KMS-11 (cell line): ENCODE results near the gene POLE3.

Source experiments
- H2AFZ ChIP-seq: fragments of 200-600 bp; sonication (generic); 2 replicates; pipeline ENCODE4 v1.6.1; 2016; ENCODE audit warnings: antibody characterized with exemption, mixed run types, low read depth
- H3K27ac ChIP-seq: fragments of 200-600 bp; sonication (generic); 2 replicates; pipeline ENCODE4 v1.6.1; 2016; ENCODE audit warnings: mild to moderate bottlenecking, mixed run types
- H3K27me3 ChIP-seq: fragments of 200-600 bp; sonication (generic); 2 replicates; pipeline ENCODE4 v1.6.1; 2017; ENCODE audit warnings: mild to moderate bottlenecking, low read depth, mixed run types, moderate library complexity; ENCODE audit not compliant: insufficient read depth
- H3K36me3 ChIP-seq: fragments of 200-600 bp; sonication (generic); 2 replicates; pipeline ENCODE4 v1.6.1; 2017; ENCODE audit warnings: mild to moderate bottlenecking, mixed run types; ENCODE audit not compliant: insufficient read depth
- H3K4me1 ChIP-seq: fragments of 200-600 bp; sonication (generic); 2 replicates; pipeline ENCODE4 v1.6.1; 2016; ENCODE audit warnings: mild to moderate bottlenecking, low read depth, mixed run types; ENCODE audit not compliant: poor library complexity, severe bottlenecking
- H3K4me2 ChIP-seq: fragments of 200-600 bp; sonication (generic); 2 replicates; pipeline ENCODE4 v1.7.0; 2016; ENCODE audit warnings: mild to moderate bottlenecking, mixed run types
- H3K4me3 ChIP-seq: fragments of 200-600 bp; sonication (generic); IDR thresholded peaks from 2 replicates; pipeline ENCODE4 v1.6.1; 2017; ENCODE audit warnings: low read depth, low read length, mixed read lengths; ENCODE audit not compliant: insufficient read depth
- H3K79me2 ChIP-seq: fragments of 200-600 bp; sonication (generic); 2 replicates; pipeline ENCODE4 v1.6.1; 2016; ENCODE audit warnings: low read depth, mixed run types; ENCODE audit not compliant: insufficient read depth
- H3K9ac ChIP-seq: fragments of 200-600 bp; sonication (generic); 2 replicates; pipeline ENCODE4 v1.6.1; 2016; ENCODE audit warnings: mild to moderate bottlenecking, mixed run types
- H4K20me1 ChIP-seq: fragments of 200-600 bp; sonication (generic); 2 replicates; pipeline ENCODE4 v1.6.1; 2016; ENCODE audit warnings: mild to moderate bottlenecking, mixed run types; ENCODE audit not compliant: insufficient read depth
- CTCF ChIP-seq: fragments of 200-600 bp; sonication (generic); conservative IDR thresholded peaks from 2 replicates; pipeline ENCODE4 v1.6.1; 2017; ENCODE audit warnings: low read depth, mild to moderate bottlenecking, antibody characterized with exemption, low read length, moderate library complexity, mixed read lengths

POLE3 gene

DNA sequence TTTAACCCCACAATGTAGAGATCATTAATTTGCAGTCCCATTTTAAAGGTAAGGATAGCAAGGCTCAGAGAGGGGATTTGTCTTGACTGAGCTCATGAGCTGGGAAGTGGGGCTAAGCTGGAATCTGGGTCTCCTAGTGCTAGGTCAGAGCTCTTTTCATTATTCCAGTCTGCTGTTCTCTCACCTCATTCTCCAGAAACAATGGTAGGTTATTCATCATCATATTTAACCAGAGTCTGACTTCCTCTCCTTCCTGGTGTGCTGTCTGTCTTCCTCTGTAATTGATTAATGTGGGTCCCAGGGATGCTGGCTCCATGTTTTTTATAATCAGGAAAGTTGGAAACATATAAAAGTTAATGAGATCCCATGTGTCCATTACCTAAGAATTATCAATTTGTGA is 20.7 kb upstream of the POLE3 start:
- Histone ChIP-seq H3K9ac (no peak overlapping the region), H3K4me1 (no peaks in the 10 kb centered on the region), H3K27me3 (no peaks in the 10 kb centered on the region), H4K20me1 (no peaks in the 10 kb centered on the region), H2AFZ (no peak overlapping the region), H3K79me2 (no peaks in the 10 kb centered on the region), H3K36me3 (no peaks in the 10 kb centered on the region), H3K4me3 (no peak overlapping the region), H3K27ac (no peak overlapping the region), H3K4me2 (no peak overlapping the region)
- TF ChIP-seq CTCF = no peak

GRCh38 chr9:113428062-113428615 is 17.7 kb upstream of the POLE3 start:
- H3K4me1 ChIP-seq = no peaks in the 10 kb centered on the region
- no peaks in the 10 kb centered on the region for H3K36me3 ChIP-seq
- no peak overlapping the region for H3K4me3 ChIP-seq
- H3K79me2 ChIP-seq = no peaks in the 10 kb centered on the region
- no peaks in the 10 kb centered on the region for H4K20me1 ChIP-seq
- H3K27ac ChIP-seq = no peak overlapping the region
- no peak overlapping the region for H3K9ac ChIP-seq
- no peak overlapping the region for H2AFZ ChIP-seq
- TF ChIP-seq CTCF = no peak
- no peaks in the 10 kb centered on the region for H3K27me3 ChIP-seq
- H3K4me2 ChIP-seq = no peak overlapping the region

DNA sequence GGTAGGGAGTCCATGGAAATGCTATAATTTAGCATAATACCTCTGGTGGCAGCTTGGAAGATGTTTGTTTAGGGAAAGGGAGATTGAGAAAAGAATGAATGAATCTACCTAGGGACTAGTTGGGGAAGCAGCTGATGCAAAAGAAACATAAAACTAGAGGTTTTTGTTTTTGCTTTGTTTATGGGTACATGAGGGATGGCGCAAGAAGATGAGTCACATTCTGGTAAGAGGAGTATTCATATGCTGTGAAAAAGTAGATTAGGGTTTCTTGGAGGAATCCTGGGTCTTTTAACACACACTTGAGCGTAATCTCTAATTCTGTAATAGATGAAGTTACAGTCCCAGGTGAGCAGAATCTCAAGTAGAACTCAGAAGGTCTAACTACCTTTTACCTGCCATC is 17.2 kb upstream of the POLE3 start:
- Histone ChIP-seq H3K79me2 (no peaks in the 10 kb centered on the region), H3K27me3 (no peaks in the 10 kb centered on the region), H2AFZ (no peak overlapping the region), H3K9ac (no peak overlapping the region), H3K4me2 (no peak overlapping the region), H3K36me3 (no peaks in the 10 kb centered on the region), H3K4me3 (no peak overlapping the region), H4K20me1 (no peaks in the 10 kb centered on the region), H3K27ac (no peak overlapping the region), H3K4me1 (no peaks in the 10 kb centered on the region)
- TF ChIP-seq CTCF = no peak

DNA sequence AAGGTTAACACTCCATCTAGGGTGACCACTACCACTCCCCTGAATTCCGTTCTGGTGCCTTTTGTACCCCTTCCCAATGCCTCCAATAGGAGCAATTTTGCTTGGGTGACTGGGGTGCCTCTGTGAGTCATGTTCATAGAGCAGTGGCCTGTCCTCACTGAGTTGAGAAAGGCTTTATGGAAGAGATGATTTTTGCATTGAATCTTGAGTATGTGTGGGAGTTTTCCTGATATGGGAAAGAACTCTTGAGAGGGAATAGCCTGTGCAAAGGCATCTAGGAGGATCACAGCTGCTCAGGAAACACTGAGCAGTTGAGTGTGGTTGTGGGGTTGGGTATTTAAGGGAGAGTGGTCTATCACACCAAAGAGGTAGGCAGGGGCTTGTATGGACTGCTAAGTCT is 16.2 kb upstream of the POLE3 start:
- Histone ChIP-seq H3K4me2 (no peak overlapping the region), H3K79me2 (no peaks in the 10 kb centered on the region), H3K36me3 (no peaks in the 10 kb centered on the region), H3K27me3 (no peaks in the 10 kb centered on the region), H4K20me1 (no peaks in the 10 kb centered on the region), H2AFZ (no peak overlapping the region), H3K4me3 (no peak overlapping the region), H3K27ac (no peak overlapping the region), H3K9ac (no peak overlapping the region), H3K4me1 (no peaks in the 10 kb centered on the region)
- TF ChIP-seq CTCF = no peak
